ENCODE data around the gene LRIG3. TPM values are rescaled to one million over a fixed set of nuclear protein-coding genes. Genes with fewer than 3 reads are reported as not detected.
"Not testable (repeated sequence)": the region's sequence is repeated elsewhere in the genome, so short reads cannot be mapped to it uniquely, and the experiment has no call there.

LRIG3 gene
- total RNA-seq, 2 experiments from 2014 or later, result not detected

DNA sequence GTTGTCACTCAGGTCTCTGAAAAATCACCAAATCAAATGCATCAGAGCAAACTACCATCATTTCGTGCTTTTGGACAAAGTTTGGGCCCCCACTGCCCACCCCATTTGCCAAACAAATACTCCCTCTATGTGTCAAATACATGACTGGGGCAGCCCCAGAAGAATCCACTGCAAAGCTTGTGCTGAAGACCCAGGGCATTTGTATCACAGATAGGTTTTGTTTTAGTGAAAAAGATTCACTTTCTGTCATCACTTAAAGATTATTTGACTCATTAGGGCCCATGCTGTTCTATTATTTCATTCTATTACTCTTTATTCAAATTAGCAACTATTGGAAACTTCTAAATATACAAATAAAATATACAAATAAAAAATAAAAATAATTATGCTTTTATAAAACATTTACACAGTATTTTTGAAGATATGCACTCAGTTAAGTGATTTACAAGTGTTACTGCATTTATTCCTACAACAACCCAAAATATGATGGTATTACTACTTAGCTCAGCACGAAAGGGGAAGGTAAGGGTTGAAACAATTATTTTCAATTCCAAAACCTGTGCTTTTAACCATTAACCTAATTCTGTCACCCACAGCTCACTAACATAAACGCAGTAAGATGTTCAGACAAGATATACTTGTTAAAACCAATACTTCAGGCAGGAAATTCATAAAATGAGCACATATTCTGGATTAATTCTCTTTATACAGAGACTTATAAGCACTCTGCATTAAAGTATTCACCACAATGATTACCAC is 36.5 kb downstream of the LRIG3 start:
- Mint-ChIP-seq H3K4me1 (no peaks in the 10 kb centered on the region), H3K27me3 (no peaks in the 10 kb centered on the region), H3K27ac (no peak overlapping the region), H3K36me3 (no peaks in the 10 kb centered on the region), H3K9me3 (no peaks in the 10 kb centered on the region), H3K4me3 (no peak overlapping the region)
- POLR2A ChIA-PET, result no interaction called here
- ATAC-seq (ENCODE audit: low read depth) (no peak), DNase-seq (no peak)

DNA sequence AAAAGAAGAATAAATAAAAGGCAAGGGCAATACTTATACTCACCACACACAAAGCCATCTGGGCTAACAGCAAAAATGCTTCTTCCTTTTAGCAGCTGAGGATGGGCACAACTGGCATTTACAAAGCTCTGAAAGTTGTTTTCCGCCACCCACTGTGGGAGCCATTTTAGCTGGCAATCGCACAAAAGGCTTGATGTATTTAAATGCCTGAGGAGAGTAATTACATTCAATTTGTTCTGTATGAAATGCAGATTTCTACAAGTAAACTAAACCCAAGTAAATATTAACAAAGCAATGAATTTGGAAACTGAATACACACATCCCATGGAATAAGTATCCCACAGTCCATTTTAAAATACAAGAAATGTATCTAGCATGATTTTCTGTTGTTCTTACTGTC is 37.5 kb downstream of the LRIG3 start:
- POLR2A ChIA-PET, result no interaction called here
- H3K27ac Mint-ChIP-seq, result no peak overlapping the region
- no peaks in the 10 kb centered on the region for H3K4me1 Mint-ChIP-seq
- no peak for ATAC-seq (ENCODE audit: low read depth)
- H3K9me3 Mint-ChIP-seq, result no peaks in the 10 kb centered on the region
- DNase-seq, result no peak
- no peaks in the 10 kb centered on the region for H3K27me3 Mint-ChIP-seq
- no peaks in the 10 kb centered on the region for H3K36me3 Mint-ChIP-seq
- H3K4me3 Mint-ChIP-seq, result no peak overlapping the region

DNA sequence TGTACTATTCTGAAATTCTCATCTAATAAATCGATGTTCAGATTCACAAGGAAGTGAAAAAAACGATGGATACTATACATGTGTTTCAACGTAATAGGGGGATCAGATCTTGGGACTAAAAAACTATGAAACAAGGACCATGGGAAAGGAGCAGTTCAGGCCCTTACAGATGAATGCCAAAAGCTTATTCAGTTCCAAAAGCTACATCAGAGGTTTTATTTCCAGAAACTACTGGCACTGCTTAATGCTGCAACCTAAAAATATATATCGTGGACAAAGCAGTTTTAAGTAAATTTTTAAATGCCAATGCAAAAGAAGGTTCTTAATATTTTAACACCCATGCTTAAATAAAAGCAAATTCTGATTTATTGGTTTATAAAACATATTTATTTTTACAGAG is 38.5 kb downstream of the LRIG3 start:
- no peak for ATAC-seq (ENCODE audit: low read depth)
- no peak for DNase-seq
- POLR2A ChIA-PET, result no interaction called here
- Mint-ChIP-seq H3K27me3 (no peaks in the 10 kb centered on the region), H3K4me1 (no peaks in the 10 kb centered on the region), H3K4me3 (no peak overlapping the region), H3K27ac (no peak overlapping the region), H3K36me3 (no peaks in the 10 kb centered on the region), H3K9me3 (no peaks in the 10 kb centered on the region)

GRCh38 chr12:58880639-58881038 is 39.7 kb downstream of the LRIG3 start:
- no peak for DNase-seq
- H3K27ac Mint-ChIP-seq, result no peak overlapping the region
- H3K9me3 Mint-ChIP-seq, result peaks cover 2% of the 10 kb centered on the region
- H3K27me3 Mint-ChIP-seq, result no peaks in the 10 kb centered on the region
- no peak for ATAC-seq (ENCODE audit: low read depth)
- no peaks in the 10 kb centered on the region for H3K4me1 Mint-ChIP-seq
- no peaks in the 10 kb centered on the region for H3K36me3 Mint-ChIP-seq
- H3K4me3 Mint-ChIP-seq, result no peak overlapping the region
- POLR2A ChIA-PET, result no interaction called here

DNA sequence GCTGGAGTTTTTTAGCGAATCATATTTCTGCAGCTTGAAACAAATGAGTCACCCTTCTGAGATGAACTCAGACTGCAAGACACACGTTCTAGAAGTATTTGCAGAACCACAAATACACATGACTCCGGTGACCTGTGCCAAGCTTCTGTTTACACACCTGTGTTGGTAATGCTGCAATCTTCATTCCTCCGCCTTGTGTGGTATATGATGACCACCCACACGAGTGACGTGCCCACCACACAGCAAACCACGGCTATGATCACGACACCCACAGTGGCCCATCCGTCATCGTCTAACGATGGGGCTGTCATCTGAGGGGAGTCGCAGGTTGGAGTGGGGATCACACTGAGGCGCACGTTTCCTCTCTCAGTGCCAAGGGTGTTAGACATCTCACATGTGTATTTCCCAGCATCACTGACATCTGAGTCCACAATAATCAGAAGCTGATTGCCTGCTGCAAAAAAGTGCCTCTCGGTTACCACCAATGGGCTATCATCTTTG is 43.0 kb downstream of the LRIG3 start:
- ATAC-seq (ENCODE audit: low read depth) (no peak), DNase-seq (no peak)
- H3K4me1 Mint-ChIP-seq, result no peaks in the 10 kb centered on the region
- POLR2A ChIA-PET, result no interaction called here
- H3K27ac Mint-ChIP-seq, result no peak overlapping the region
- H3K4me3 Mint-ChIP-seq, result no peak overlapping the region
- no peaks in the 10 kb centered on the region for H3K36me3 Mint-ChIP-seq
- peaks cover 2% of the 10 kb centered on the region for H3K9me3 Mint-ChIP-seq
- no peaks in the 10 kb centered on the region for H3K27me3 Mint-ChIP-seq

DNA sequence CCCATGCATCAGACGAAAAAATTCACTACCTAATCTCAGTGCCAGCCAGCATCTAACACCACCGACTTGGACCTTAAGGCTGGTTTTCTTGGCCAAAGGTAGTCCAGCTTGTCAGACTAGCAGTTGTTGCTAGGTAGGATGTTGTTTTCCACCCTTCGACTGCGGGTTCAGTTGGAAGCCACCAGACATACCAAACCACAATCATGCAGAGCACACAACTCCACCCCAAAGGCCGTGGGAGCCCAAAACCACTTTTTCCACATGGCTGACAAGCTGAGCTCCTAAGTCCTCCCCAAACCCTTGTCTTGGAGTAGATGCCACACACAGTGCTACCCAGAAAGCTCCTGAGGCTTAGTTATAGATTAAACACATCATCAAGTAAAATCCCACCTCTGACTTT is 46.8 kb downstream of the LRIG3 start:
- peaks cover 2% of the 10 kb centered on the region for H3K9me3 Mint-ChIP-seq
- no peaks in the 10 kb centered on the region for H3K27me3 Mint-ChIP-seq
- ATAC-seq (ENCODE audit: low read depth) (no peak), DNase-seq (no peak)
- no peak overlapping the region for H3K4me3 Mint-ChIP-seq
- POLR2A ChIA-PET, result no interaction called here
- H3K36me3 Mint-ChIP-seq, result no peaks in the 10 kb centered on the region
- no peaks in the 10 kb centered on the region for H3K4me1 Mint-ChIP-seq
- no peak overlapping the region for H3K27ac Mint-ChIP-seq

- H3K9me3 Mint-ChIP-seq, result peaks cover 2% of the 10 kb centered on the region
- H3K27me3 Mint-ChIP-seq, result no peaks in the 10 kb centered on the region
- ATAC-seq (ENCODE audit: low read depth) (no peak), DNase-seq (no peak)
- no peaks in the 10 kb centered on the region for H3K4me1 Mint-ChIP-seq
- H3K27ac Mint-ChIP-seq, result no peak overlapping the region
- no peaks in the 10 kb centered on the region for H3K36me3 Mint-ChIP-seq
- POLR2A ChIA-PET, result no interaction called here
- no peak overlapping the region for H3K4me3 Mint-ChIP-seq
These were observed 48.7 kb downstream of the LRIG3 start for GRCh38 chr12:58871556-58871955.

DNA sequence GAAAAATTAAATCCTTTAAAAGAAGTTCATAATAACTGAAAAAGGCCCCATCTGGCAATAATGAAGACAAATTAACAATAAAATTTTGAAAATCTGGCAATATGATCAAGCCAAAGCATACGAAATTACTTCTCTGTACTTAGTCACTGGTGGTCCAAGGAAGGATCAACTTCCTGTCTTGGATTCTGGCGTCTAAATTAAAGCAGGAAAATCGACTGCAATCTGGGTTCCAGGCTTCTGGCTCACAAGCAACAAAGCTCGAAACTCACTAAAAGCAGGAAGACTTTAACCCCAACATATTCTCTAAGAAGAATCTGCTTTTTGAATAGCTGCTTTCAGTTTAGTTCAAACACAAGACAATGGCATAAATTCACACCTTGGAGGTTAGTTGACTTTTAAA is 49.7 kb downstream of the LRIG3 start:
- no peaks in the 10 kb centered on the region for H3K36me3 Mint-ChIP-seq
- POLR2A ChIA-PET, result no interaction called here
- DNase-seq (no peak), ATAC-seq (ENCODE audit: low read depth) (no peak)
- no peaks in the 10 kb centered on the region for H3K27me3 Mint-ChIP-seq
- no peaks in the 10 kb centered on the region for H3K4me1 Mint-ChIP-seq
- H3K9me3 Mint-ChIP-seq, result no peaks in the 10 kb centered on the region
- H3K4me3 Mint-ChIP-seq, result no peak overlapping the region
- H3K27ac Mint-ChIP-seq, result no peak overlapping the region

DNA sequence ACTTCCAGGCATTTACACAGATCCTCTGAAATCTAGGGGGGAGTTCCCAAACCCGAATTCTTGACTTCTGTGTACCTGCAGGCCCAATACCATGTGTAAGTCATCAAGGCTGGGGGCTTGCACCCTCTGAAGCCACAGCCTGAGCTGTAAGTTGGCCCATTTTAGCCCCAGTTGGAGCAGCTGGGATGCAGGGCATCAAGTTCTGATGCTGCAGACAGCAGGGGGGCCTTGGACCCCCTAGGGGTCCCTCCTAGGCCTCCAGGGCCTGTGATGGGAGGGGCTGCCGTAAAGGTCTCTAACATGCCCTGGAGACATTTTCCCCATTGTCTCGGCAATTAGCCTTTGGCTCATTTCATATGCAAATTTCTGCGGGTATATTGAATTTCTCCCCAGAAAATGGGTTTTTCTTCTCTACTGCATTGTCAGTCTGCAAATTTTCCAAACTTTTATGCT is 59.5 kb downstream of the LRIG3 start:
- no peaks in the 10 kb centered on the region for H3K4me1 Mint-ChIP-seq
- no peaks in the 10 kb centered on the region for H3K36me3 Mint-ChIP-seq
- no peak overlapping the region for H3K27ac Mint-ChIP-seq
- H3K27me3 Mint-ChIP-seq, result no peaks in the 10 kb centered on the region
- ATAC-seq (ENCODE audit: low read depth) (no peak), DNase-seq (no peak)
- H3K9me3 Mint-ChIP-seq, result no peaks in the 10 kb centered on the region
- POLR2A ChIA-PET, result no interaction called here
- no peak overlapping the region for H3K4me3 Mint-ChIP-seq

DNA sequence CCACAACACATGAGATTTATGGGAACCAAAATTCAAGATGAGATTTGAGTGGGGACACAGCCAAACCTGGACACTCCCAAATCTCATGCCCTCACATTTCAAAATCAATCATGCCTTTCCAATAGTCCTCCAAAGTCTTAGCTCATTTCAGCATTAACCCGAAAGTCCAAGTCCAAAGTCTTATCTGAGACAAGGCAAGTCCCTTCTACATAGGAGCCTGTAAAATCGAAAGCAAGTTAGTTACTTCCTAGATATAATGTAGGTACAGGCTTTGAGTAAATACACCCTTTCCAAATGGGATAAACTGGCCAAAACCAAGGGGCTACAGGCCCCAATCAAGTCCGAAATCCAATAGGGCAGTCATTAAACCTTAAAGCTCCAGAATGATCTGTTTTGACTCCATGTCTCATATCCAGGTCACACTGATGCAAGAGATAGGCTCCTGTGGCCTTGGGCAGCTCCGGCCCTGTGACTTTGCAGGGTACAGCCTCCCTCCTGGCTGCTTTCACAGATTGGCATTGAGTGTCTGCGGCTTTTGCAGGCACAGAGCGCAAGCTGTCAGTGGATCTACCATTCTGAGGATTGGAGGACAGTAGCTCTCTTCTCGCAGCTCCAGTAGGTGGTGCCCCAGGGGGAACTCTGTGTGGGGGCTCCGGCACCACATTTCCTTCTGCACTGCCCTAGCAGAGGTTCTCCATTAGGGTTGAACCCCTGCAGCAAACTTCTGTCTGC is 60.1 kb downstream of the LRIG3 start:
- H3K4me3 Mint-ChIP-seq, result no peak overlapping the region
- POLR2A ChIA-PET, result no interaction called here
- no peaks in the 10 kb centered on the region for H3K27me3 Mint-ChIP-seq
- no peaks in the 10 kb centered on the region for H3K9me3 Mint-ChIP-seq
- H3K36me3 Mint-ChIP-seq, result no peaks in the 10 kb centered on the region
- no peak overlapping the region for H3K27ac Mint-ChIP-seq
- DNase-seq, result no peak
- H3K4me1 Mint-ChIP-seq, result no peaks in the 10 kb centered on the region
- no peak for ATAC-seq (ENCODE audit: low read depth)

DNA sequence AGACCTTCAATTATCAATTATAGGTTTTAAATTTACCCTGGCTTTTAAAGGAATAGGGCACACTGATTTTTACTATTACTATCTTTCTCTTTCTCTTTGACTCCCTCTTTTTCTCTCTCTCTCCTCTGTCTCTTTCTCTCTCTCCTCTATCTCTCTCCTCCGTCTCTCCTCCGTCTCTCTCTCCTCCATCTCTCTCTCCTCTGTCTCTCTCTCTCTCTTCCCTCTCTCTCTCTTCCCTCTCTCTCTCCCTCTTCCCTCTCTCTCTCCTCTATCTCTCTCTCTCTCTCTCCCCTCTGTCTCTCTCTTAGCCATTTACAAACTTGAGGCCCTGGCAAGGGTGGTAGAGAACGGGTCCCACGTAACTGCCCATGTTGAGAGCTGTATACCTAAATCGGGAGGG is 62.3 kb downstream of the LRIG3 start:
- no peaks in the 10 kb centered on the region for H3K4me1 Mint-ChIP-seq
- H3K27me3 Mint-ChIP-seq, result no peaks in the 10 kb centered on the region
- H3K36me3 Mint-ChIP-seq, result no peaks in the 10 kb centered on the region
- no peaks in the 10 kb centered on the region for H3K9me3 Mint-ChIP-seq
- no peak overlapping the region for H3K27ac Mint-ChIP-seq
- DNase-seq (no peak), ATAC-seq (ENCODE audit: low read depth) (no peak)
- no peak overlapping the region for H3K4me3 Mint-ChIP-seq
- POLR2A ChIA-PET, result no interaction called here

DNA sequence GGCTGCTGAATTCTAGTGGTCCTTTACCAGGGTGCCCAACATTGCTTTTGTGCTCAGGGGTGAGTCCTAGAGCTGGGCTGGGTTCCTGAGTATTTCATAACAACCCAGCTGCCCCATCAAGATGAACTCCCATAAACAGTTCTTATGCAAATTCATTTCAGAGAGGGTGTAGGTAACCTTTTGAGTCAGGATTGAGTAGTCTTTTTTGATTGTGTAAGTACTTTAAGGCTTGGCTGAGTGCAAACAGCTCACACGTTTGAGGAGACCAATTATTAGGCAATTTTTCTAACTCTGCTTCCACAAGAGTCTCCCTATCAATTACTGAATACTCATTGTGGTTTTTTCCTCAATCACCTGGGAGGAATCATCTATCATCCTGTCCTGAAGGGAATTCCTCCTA is 63.1 kb downstream of the LRIG3 start:
- H3K9me3 Mint-ChIP-seq; DNase-seq; POLR2A ChIA-PET; H3K4me3 Mint-ChIP-seq; H3K27me3 Mint-ChIP-seq; ATAC-seq (ENCODE audit: low read depth); H3K27ac Mint-ChIP-seq; H3K36me3 Mint-ChIP-seq; H3K4me1 Mint-ChIP-seq: not testable (repeated sequence)

GRCh38 chr12:58855630-58856029 is 64.7 kb downstream of the LRIG3 start:
- POLR2A ChIA-PET; H3K27ac Mint-ChIP-seq; ATAC-seq (ENCODE audit: low read depth); H3K9me3 Mint-ChIP-seq; H3K4me3 Mint-ChIP-seq; DNase-seq; H3K36me3 Mint-ChIP-seq; H3K27me3 Mint-ChIP-seq; H3K4me1 Mint-ChIP-seq: not testable (repeated sequence)

- Mint-ChIP-seq H3K27ac (no peak overlapping the region), H3K27me3 (no peaks in the 10 kb centered on the region), H3K4me1 (no peaks in the 10 kb centered on the region), H3K4me3 (no peak overlapping the region), H3K36me3 (no peaks in the 10 kb centered on the region), H3K9me3 (no peaks in the 10 kb centered on the region)
- no peak for DNase-seq
- ATAC-seq (ENCODE audit: low read depth), result no peak
- POLR2A ChIA-PET, result no interaction called here
These were observed 69.5 kb downstream of the LRIG3 start for GRCh38 chr12:58850826-58851225.

All from activated naive CD8-positive, alpha-beta T cell treated with anti-CD3 and anti-CD28 coated beads, Interleukin-2, amount 10 ng/mL, durations not matched to agents 7 days and 5 days (primary cell).